ENCODE data around the gene RGS3.

GRCh38 chr9:113536483-113537228 lies 73.1 kb downstream of the RGS3 start:
- TF ChIP-seq CTCF (conservative IDR thresholded peaks at IDR 0.05 in 1 of 2, IDR thresholded peaks at IDR 0.05 in 1 of 2; ENCODE audit: extremely low read depth in 1 of 2, insufficient read depth in 1 of 2, low read depth in 1 of 2, low read length in 2 of 2) (no peak), EZH2 (IDR thresholded peaks at IDR 0.05; ENCODE audit: borderline replicate concordance, low read length) (no peak)
